HG02870 (cell line): ENCODE results near the gene CDAN1.
"Not testable (repeated sequence)": the region's sequence is repeated elsewhere in the genome, so short reads cannot be mapped to it uniquely, and the experiment has no call there.

Experiments used
- ATAC-seq: cut with Tn5 transposase; IDR thresholded peaks from one replicate; pipeline ENCODE4 v1.9.1; 2021; ENCODE audit warnings: mild to moderate bottlenecking, moderate library complexity; ENCODE audit not compliant: unreplicated experiment

The CDAN1 gene

GRCh38 chr15:42712584-42712983 is 24.3 kb downstream of the CDAN1 start:
- ATAC-seq, result no peak

- no peak for ATAC-seq
These were observed 25.2 kb downstream of the CDAN1 start for GRCh38 chr15:42711746-42712145.

- no peak for ATAC-seq
These were observed 26.3 kb downstream of the CDAN1 start for GRCh38 chr15:42710662-42711061.

- ATAC-seq, result no peak
These were observed 28.9 kb downstream of the CDAN1 start for GRCh38 chr15:42707873-42708544.

- no peak for ATAC-seq
These were observed 29.9 kb downstream of the CDAN1 start for GRCh38 chr15:42707068-42707467.

- no peak for ATAC-seq
These were observed 31.6 kb downstream of the CDAN1 start for GRCh38 chr15:42705336-42705735.

- peak; percentile 65 for ATAC-seq
These were observed 32.4 kb downstream of the CDAN1 start for GRCh38 chr15:42704492-42704926.

- ATAC-seq, result no peak
These were observed 40.3 kb downstream of the CDAN1 start for GRCh38 chr15:42696626-42697025.

GRCh38 chr15:42695527-42696071 is 41.3 kb downstream of the CDAN1 start:
- no peak for ATAC-seq

GRCh38 chr15:42694398-42694797 is 42.5 kb downstream of the CDAN1 start:
- ATAC-seq, result no peak

- no peak for ATAC-seq
These were observed 43.0 kb downstream of the CDAN1 start for GRCh38 chr15:42693942-42694341.

GRCh38 chr15:42693496-42693895 is 43.4 kb downstream of the CDAN1 start:
- no peak for ATAC-seq

GRCh38 chr15:42692997-42693396 is 43.9 kb downstream of the CDAN1 start:
- ATAC-seq, result no peak

GRCh38 chr15:42692536-42692935 is 44.4 kb downstream of the CDAN1 start:
- ATAC-seq, result no peak

GRCh38 chr15:42691770-42692169 is 45.2 kb downstream of the CDAN1 start:
- ATAC-seq, result no peak

- no peak for ATAC-seq
These were observed 45.6 kb downstream of the CDAN1 start for GRCh38 chr15:42691308-42691707.

- ATAC-seq, result no peak
These were observed 48.6 kb downstream of the CDAN1 start for GRCh38 chr15:42688301-42688700.

- no peak for ATAC-seq
These were observed 49.2 kb downstream of the CDAN1 start for GRCh38 chr15:42687740-42688139.

GRCh38 chr15:42686281-42686680 is 50.6 kb downstream of the CDAN1 start:
- ATAC-seq, result no peak

GRCh38 chr15:42681119-42681518 is 55.8 kb downstream of the CDAN1 start:
- no peak for ATAC-seq

- not testable (repeated sequence) for ATAC-seq
These were observed 56.8 kb downstream of the CDAN1 start for GRCh38 chr15:42680142-42680482.

GRCh38 chr15:42679285-42680141 is 57.4 kb downstream of the CDAN1 start:
- ATAC-seq, result no peak
